Left lung (tissue), 10 donors: ENCODE measurements around the gene MDM2. TPM values are rescaled to one million over a fixed set of nuclear protein-coding genes. Genes with fewer than 3 reads are reported as not detected.

Source experiments
- ATAC-seq: fragments of 200-7000 bp; cut with Tn5 transposase; one replicate; pipeline ENCODE4 v1.9.1; 2020; ENCODE audit warnings: moderate library complexity
- DNase-seq, 4 donors: peaks; one replicate each; pipeline ENCODE4 v3.0.0-alpha.2; 2013 to 2020
- H3K27ac ChIP-seq, 2 donors: fragments of 200-600 bp; sonication (generic) in 1 of 2; one replicate each; pipeline versions ENCODE4 v1.5.0 to v1.8.0; 2020 to 2021
- H3K27me3 ChIP-seq, 2 donors: fragments of 200-600 bp; sonication (generic) in 1 of 2; one replicate each; pipeline versions ENCODE4 v1.5.0 to v1.8.0; 2020 to 2021
- H3K36me3 ChIP-seq, 2 donors: fragments of 200-600 bp; sonication (generic) in 1 of 2; one replicate each; pipeline versions ENCODE4 v1.5.0 to v1.8.0; 2020 to 2021
- H3K4me1 ChIP-seq, 2 donors: fragments of 200-600 bp; one replicate each; pipeline ENCODE4 v1.8.0; 2021
- H3K4me3 ChIP-seq, 2 donors: fragments of 200-600 bp; sonication (generic) in 1 of 2; one replicate each; pipeline versions ENCODE4 v1.5.0 to v1.8.0; 2020 to 2021; ENCODE audit warnings: mild to moderate bottlenecking in 1 of 2
- H3K9me3 ChIP-seq, 2 donors: fragments of 200-600 bp; sonication (generic) in 1 of 2; one replicate each; pipeline versions ENCODE4 v1.5.0 to v1.8.0; 2020 to 2021
- intact Hi-C, 2 donors: fragments of 100-400 bp; cut with DNase I; formaldehyde crosslinking; loops; one replicate each; pipeline versions ENCODE4 v1.11.2 to v1.14.2; 2022
- polyA plus RNA-seq, 6 donors: library from polyadenylated mRNA; unstranded; fragments of 120-200 nt; gene quantifications; one replicate each; pipeline ENCODE4 v1.2.1, GENCODE V29; 2013; ENCODE audit not compliant: insufficient read length in 6 of 6
- total RNA-seq, 2 donors: library from RNA; stranded (reverse); fragmentation: NEBNext Ultra II Directional; extraction: Animal tissue kit (Norgen Biotek cat#: 25700); gene quantifications; one replicate each; pipeline ENCODE4 v1.2.1, GENCODE V29; 2021
- TF ChIP-seq, protein P1 (sequence below), 2 donors: fragments of 200-600 bp; sonication (generic) in 1 of 2; IDR thresholded peaks; one replicate each; pipeline versions ENCODE4 v1.5.0 to v1.8.0; 2021; ENCODE audit warnings: antibody characterized with exemption in 2 of 2
- donor health status: DM: no; HTN: yes; CAD: no.
- donor health status: DM: no; HTN: no; CAD: no.

Gene MDM2
- total and polyA plus RNA-seq, 8 donors = 89.3 to 174 (median 120) TPM

DNA sequence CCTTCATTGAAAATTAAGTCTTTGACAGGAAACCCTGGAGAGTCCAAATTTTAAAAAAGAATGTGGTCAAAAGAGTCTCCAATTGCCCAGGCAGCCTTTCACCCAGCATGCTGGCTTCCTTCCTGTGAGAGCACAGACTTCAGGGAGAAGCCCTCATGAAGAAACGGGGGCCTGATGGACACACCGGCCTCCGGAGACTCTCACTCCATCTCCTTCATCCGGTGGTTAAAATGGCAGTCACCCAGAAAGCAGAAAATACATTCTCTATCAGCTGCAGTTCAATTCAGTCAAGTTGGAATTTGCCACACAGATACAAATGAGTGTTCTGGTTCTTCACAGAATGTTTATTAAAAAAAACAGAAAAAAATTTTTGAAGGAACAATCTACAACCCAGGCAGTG is 68.5 kb downstream of the MDM2 start:
- H3K4me3 ChIP-seq = no peak overlapping the region
- no peaks in the 10 kb centered on the region for H3K4me1 ChIP-seq
- peaks cover 1 to 15% of the 10 kb centered on the region in 2 donors for H3K36me3 ChIP-seq
- intact Hi-C loops = no loop called here
- TF ChIP-seq, protein P1, sequence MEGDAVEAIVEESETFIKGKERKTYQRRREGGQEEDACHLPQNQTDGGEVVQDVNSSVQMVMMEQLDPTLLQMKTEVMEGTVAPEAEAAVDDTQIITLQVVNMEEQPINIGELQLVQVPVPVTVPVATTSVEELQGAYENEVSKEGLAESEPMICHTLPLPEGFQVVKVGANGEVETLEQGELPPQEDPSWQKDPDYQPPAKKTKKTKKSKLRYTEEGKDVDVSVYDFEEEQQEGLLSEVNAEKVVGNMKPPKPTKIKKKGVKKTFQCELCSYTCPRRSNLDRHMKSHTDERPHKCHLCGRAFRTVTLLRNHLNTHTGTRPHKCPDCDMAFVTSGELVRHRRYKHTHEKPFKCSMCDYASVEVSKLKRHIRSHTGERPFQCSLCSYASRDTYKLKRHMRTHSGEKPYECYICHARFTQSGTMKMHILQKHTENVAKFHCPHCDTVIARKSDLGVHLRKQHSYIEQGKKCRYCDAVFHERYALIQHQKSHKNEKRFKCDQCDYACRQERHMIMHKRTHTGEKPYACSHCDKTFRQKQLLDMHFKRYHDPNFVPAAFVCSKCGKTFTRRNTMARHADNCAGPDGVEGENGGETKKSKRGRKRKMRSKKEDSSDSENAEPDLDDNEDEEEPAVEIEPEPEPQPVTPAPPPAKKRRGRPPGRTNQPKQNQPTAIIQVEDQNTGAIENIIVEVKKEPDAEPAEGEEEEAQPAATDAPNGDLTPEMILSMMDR (IDR thresholded peaks at IDR 0.05) = no peak
- peaks cover 0 to 2% of the 10 kb centered on the region in 2 donors for H3K9me3 ChIP-seq
- H3K27me3 ChIP-seq = no peaks in the 10 kb centered on the region
- DNase-seq = no peak
- no peak for ATAC-seq
- H3K27ac ChIP-seq = no peak overlapping the region

DNA sequence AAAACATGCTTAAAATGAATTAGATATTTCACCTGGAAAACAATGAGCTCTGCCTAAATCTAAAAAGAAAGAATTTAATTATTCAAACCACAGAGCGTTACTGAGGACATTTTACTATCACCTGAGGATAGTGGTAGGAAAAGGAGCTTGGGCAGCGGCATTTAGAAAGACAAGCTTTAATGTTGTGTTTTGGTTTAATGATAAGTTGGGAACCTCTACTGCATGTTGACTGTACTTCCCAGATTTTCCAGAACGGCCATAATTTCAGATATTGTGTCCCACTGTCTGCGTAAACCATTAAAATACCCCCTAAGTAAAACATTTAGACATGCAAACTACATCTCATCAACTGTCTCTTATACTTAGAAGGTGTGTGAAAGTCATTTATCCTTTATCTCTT is 69.6 kb downstream of the MDM2 start:
- Histone ChIP-seq H3K27me3 (no peaks in the 10 kb centered on the region), H3K4me3 (no peak overlapping the region), H3K27ac (no peak overlapping the region), H3K9me3 (peaks cover 0 to 2% of the 10 kb centered on the region in 2 donors), H3K4me1 (no peaks in the 10 kb centered on the region), H3K36me3 (peaks cover 0 to 17% of the 10 kb centered on the region in 2 donors)
- ATAC-seq (no peak), DNase-seq (no peak)
- intact Hi-C loops = no loop called here
- TF ChIP-seq, protein P1 (IDR thresholded peaks at IDR 0.05) = no peak

DNA sequence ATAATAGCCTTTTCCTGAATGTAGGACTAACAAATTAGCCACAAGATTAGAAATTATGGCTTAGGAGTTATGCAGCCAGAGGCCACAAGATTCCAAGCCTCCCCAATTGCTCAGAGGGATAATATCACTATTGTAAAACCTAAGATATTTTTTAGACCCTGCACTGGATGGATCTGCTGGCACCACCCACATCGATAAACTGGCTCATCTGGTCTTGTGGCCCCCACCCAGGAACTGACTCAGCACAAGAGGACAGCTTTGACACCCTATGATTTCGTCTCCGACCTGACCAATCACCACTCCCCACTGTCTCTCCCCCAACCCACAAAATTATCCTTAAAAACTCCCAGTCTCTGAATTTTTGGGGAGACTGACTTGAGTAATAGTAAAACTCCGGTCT is 70.3 kb downstream of the MDM2 start:
- ATAC-seq = no peak
- TF ChIP-seq, protein P1 (IDR thresholded peaks at IDR 0.05) = no peak
- H3K4me3 ChIP-seq = no peak overlapping the region
- H3K36me3 ChIP-seq = peaks cover 0 to 24% of the 10 kb centered on the region in 2 donors
- intact Hi-C loops = no loop called here
- no peaks in the 10 kb centered on the region for H3K27me3 ChIP-seq
- no peak for DNase-seq
- H3K9me3 ChIP-seq = peaks cover 0 to 2% of the 10 kb centered on the region in 2 donors
- H3K4me1 ChIP-seq = no peaks in the 10 kb centered on the region
- no peak overlapping the region for H3K27ac ChIP-seq

DNA sequence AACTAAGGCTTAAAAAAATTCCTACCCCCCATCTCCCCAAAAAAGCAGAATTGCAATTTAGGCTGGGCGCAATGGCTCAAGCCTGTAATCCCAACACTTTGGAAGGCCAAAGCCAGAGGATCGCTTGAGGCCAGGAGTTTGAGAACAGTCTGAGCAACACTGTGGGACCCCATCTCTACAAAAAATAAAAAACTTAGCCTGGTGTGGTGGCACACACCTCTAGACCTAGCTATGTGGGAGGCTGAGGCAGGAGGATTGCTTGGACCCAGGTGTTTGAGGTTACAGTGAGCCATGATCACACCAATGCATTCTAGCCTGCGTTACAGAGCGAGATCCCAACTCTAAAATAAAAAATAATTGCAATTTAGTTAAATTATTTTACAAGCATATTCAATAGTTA is 70.9 kb downstream of the MDM2 start:
- H3K27ac ChIP-seq = no peak overlapping the region
- H3K4me3 ChIP-seq = no peak overlapping the region
- intact Hi-C loops = no loop called here
- no peaks in the 10 kb centered on the region for H3K4me1 ChIP-seq
- no peaks in the 10 kb centered on the region for H3K27me3 ChIP-seq
- H3K36me3 ChIP-seq = peaks cover 0 to 29% of the 10 kb centered on the region in 2 donors
- H3K9me3 ChIP-seq = peaks cover 0 to 2% of the 10 kb centered on the region in 2 donors
- DNase-seq (no peak), ATAC-seq (no peak)
- TF ChIP-seq, protein P1 (IDR thresholded peaks at IDR 0.05) = no peak

DNA sequence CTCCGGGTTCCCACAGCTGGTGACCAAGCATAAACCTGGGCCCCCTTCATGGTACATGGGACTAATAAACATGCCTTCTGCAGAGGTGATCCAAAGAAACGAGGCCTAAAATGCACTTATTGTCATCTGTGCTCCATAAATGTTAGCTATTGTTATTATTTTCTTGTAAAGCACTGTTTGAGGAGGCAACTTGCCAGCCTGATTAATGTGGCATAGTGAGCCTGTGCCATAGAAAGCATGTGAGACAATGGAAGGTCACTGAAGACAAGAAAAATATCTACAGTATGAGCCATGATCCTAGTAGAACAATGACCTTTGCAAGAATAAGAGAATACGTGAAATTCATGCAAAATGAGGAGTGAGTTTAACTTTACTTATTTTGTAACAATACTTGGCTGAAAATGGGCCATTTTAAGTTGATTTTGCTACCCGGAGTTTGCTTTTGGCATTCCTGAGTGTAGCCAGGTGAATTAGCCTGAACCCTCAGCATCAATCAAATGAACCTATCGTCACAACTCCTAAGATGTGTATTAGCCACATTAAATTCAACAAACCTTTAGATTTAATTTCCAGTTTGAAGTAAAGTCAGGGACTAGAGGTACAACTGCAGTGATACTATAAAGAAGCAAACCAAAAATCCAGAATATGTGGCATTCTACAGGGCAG is 72.8 kb downstream of the MDM2 start:
- ATAC-seq (no peak), DNase-seq (no peak)
- Histone ChIP-seq H3K36me3 (peaks cover 0 to 46% of the 10 kb centered on the region in 2 donors), H3K27ac (no peak overlapping the region), H3K9me3 (peaks cover 0 to 2% of the 10 kb centered on the region in 2 donors), H3K4me1 (no peaks in the 10 kb centered on the region), H3K27me3 (no peaks in the 10 kb centered on the region), H3K4me3 (no peak overlapping the region)
- TF ChIP-seq, protein P1 (IDR thresholded peaks at IDR 0.05) = no peak
- intact Hi-C loops = no loop called here
